ENCODE measurements around the gene RPP40.
"Not testable (repeated sequence)": the region's sequence is repeated elsewhere in the genome, so short reads cannot be mapped to it uniquely, and the experiment has no call there.

RPP40 gene

DNA sequence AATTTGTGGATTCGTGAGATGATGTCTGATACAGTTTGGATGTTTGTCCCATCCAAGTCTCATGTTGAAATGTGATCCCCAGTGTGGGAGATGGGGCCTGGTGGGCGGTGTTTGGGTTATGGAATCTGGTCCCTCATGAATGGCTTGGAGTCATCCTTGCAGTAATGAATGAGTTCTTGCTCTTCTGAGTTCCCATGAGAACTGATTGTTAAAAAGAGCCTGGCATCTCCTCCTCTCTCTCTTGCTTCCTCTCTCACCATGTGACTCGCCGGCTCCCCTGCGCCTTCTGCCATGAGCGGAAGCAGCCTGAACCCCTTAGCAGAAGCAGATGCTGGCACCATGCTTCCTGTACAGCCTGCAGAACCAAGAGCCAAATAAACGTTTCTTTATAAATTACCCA is 30.5 kb upstream of the RPP40 start:
- TF ChIP-seq SP1 (IDR thresholded peaks at IDR 0.05) (no peak), BHLHE40 (IDR thresholded peaks at IDR 0.05; ENCODE audit: borderline replicate concordance) (no peak), CTBP1 (IDR thresholded peaks at IDR 0.05; ENCODE audit: borderline replicate concordance) (no peak), FOXK2 (IDR thresholded peaks at IDR 0.05) (no peak), ZNF384 (IDR thresholded peaks at IDR 0.05) (no peak), FOXM1 (IDR thresholded peaks at IDR 0.05; ENCODE audit: borderline replicate concordance) (no peak), NFRKB (IDR thresholded peaks at IDR 0.05) (no peak)
- TF ChIP-seq, protein P1, sequence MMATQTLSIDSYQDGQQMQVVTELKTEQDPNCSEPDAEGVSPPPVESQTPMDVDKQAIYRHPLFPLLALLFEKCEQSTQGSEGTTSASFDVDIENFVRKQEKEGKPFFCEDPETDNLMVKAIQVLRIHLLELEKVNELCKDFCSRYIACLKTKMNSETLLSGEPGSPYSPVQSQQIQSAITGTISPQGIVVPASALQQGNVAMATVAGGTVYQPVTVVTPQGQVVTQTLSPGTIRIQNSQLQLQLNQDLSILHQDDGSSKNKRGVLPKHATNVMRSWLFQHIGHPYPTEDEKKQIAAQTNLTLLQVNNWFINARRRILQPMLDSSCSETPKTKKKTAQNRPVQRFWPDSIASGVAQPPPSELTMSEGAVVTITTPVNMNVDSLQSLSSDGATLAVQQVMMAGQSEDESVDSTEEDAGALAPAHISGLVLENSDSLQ (IDR thresholded peaks at IDR 0.05): no peak
- ChIA-PET POLR2A (no interaction called here), CTCF (interaction anchor here (0.6 kb wide), 2 partner anchors 77 to 223 kb away, joined by 3 to 5 read pairs; no protein-coding TSS in a partner anchor)
- DNase-seq (ENCODE audit: extremely low spot score): no peak

DNA sequence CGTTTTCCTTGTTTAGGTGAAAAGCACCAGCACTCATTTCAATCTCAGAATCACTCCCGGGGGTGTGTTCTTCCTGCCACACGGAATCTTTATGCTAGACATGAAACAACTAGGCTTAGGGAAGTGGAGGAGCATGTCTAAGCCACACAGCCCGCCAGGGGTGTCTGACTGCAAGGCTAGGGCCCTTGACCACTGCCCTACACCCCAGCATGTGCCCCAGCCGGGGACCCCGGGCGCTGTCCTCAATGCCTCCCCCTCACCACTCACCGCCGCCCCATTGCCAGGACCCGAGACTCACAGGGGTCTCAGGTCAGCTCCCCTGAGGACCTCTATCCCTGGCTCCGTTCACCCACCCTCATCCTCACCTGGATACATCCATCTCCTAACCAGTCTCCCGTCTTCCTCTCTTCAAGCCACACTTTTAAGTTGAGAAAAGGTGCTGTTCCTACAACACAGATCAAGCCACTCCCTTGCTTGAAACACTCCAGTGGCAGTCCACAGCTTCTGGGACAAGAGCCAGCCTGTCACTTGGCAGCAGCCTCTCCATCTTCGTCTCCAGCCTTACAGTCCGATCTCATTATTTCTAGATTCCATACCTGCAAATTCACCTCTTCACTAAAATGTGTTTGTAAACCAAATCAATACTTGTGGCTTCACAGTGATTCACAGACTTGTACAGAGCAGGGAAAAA is 29.5 kb upstream of the RPP40 start:
- CTCF ChIA-PET; DNase-seq (ENCODE audit: extremely low spot score); POLR2A ChIA-PET: not testable (repeated sequence)

DNA sequence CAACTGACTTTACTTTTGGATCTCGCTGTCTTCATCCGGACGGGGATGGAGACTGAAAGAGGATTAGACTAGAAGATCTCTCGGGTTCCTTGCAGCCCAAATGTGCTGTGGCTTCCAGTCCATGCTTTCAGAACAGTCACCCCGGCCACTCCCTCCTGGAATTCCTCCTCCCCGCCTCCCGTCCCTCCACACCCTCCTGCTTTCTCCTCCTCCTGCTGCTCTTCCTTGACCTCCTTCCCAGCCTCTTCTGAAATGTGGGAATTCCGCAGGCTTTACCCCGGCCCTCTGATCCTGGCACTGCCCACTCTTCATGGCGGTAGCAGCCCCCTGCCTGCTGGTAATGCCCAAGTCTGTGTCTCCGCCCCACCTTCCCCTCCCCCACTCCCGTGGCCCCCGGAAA is 28.9 kb upstream of the RPP40 start:
- CTCF ChIA-PET: interaction anchor here (1.5 kb wide), 1 partner anchor 347 kb away, joined by 3 read pairs; no protein-coding TSS in a partner anchor
- DNase-seq (ENCODE audit: extremely low spot score); POLR2A ChIA-PET: not testable (repeated sequence)

DNA sequence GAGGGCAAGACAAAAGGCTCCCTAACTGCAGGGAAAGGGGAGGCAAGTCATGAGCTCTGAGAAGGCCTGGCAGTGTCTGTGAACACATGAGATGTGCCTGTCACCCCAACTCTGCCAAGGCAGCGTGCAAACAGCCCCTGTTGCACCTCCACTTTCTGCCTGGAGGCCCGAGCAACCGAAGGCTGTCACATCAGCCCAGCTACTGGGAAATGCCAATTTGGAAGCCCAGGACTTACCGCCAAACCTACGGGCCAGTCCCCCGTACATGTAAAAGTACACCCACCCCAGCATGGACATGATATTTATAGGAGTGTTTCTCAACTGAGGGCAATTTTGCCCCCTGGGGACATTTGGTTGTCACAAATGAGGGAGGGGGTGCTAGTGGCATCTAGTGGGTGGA is 27.3 kb upstream of the RPP40 start:
- TF ChIP-seq ZNF384 (IDR thresholded peaks at IDR 0.05) (no peak), ELF4 (IDR thresholded peaks at IDR 0.05) (no peak), FOXM1 (IDR thresholded peaks at IDR 0.05; ENCODE audit: borderline replicate concordance) (no peak), CTBP1 (IDR thresholded peaks at IDR 0.05; ENCODE audit: borderline replicate concordance) (no peak), ARNT (IDR thresholded peaks at IDR 0.05) (no peak)
- ChIA-PET POLR2A (interaction anchor here (0.8 kb wide), 1 partner anchor 27 kb away, joined by 3 read pairs; the partner anchor contains the start of gene RPP40), CTCF (interaction anchor here (0.6 to 1.5 kb wide), 6 partner anchors 10 to 977 kb away, joined by 3 to 5 read pairs (median 3); partner anchors contain the start of gene RPP40)
- no peak for DNase-seq (ENCODE audit: extremely low spot score)

DNA sequence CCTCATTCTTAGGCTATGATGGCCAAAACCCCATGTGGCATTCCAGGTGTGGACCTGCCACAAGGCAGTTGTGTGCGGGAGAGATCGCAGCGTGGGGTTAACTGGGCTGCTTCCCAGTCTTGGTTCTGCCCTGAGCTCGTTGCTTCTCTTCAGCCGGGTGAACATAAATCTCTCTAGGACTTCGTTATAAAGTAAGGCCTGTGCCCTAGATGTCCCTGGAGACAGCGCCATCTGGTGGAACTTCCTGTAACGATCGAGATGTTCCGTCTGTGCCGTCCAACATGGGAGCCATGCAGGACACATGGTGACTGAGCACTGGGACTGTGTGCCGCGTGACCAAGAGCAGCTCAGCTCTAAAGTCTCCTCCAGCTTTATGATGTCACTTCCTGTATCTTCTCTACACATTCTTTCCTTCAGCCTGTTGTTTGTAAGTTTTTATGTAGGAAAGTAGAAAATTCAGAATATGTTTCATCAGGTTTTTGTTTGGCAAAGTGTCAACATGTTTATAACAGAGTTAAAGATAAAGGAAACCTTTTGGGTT is 26.8 kb upstream of the RPP40 start:
- DNase-seq (ENCODE audit: extremely low spot score): peak; percentile 87
- ChIA-PET POLR2A (interaction anchor here (0.8 kb wide), 1 partner anchor 27 kb away, joined by 3 read pairs; the partner anchor contains the start of gene RPP40), CTCF (interaction anchor here (0.5 to 1.5 kb wide), 10 partner anchors 9 to 976 kb away, joined by 3 to 5 read pairs (median 4); partner anchors contain the start of gene RPP40)
- TF ChIP-seq FOXM1 (IDR thresholded peaks at IDR 0.05; ENCODE audit: borderline replicate concordance) (no peak), ARNT (IDR thresholded peaks at IDR 0.05) (no peak), CTBP1 (IDR thresholded peaks at IDR 0.05; ENCODE audit: borderline replicate concordance) (no peak), FOXA1 (IDR thresholded peaks at IDR 0.05) (no peak), BHLHE40 (IDR thresholded peaks at IDR 0.05; ENCODE audit: borderline replicate concordance) (no peak), TARDBP (IDR thresholded peaks at IDR 0.05) (no peak), L3MBTL2 (conservative IDR thresholded peaks at IDR 0.05) (peak; percentile 92)
- TF ChIP-seq, protein P1 (IDR thresholded peaks at IDR 0.05): peak; percentile 75

DNA sequence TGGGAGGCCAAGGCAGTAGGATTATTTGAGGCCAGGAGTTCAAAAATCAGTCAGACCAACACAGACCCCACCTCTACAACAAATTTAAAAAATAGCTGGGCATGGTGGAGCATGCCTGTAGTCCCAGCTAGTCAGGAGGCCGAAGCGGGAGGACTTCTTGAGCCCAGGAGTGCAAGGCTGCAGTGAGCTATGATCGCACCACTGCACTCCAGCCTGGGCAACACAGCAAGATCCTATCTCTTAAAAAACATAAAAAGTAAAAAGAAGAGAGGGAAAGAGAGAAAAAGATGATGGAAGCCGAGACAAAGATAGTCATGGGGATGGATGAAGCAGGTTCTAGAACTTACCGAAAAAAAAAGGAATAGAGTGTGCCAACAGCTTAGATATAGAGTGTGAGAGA is 25.8 kb upstream of the RPP40 start:
- ChIA-PET CTCF (interaction anchor here (1.3 kb wide), 1 partner anchor 27 kb away, joined by 5 read pairs; no protein-coding TSS in a partner anchor), POLR2A (no interaction called here)
- TF ChIP-seq BHLHE40 (IDR thresholded peaks at IDR 0.05; ENCODE audit: borderline replicate concordance) (no peak), HDGF (IDR thresholded peaks at IDR 0.05; ENCODE audit: borderline replicate concordance) (no peak), FOXA1 (IDR thresholded peaks at IDR 0.05) (no peak), SP1 (IDR thresholded peaks at IDR 0.05) (no peak), ZNF384 (IDR thresholded peaks at IDR 0.05) (no peak), ELF4 (IDR thresholded peaks at IDR 0.05) (no peak), ARNT (IDR thresholded peaks at IDR 0.05) (no peak), SUZ12 (IDR thresholded peaks at IDR 0.05) (no peak), L3MBTL2 (conservative IDR thresholded peaks at IDR 0.05) (no peak), TARDBP (IDR thresholded peaks at IDR 0.05) (no peak), NFRKB (IDR thresholded peaks at IDR 0.05) (no peak)
- TF ChIP-seq, protein P1 (IDR thresholded peaks at IDR 0.05): no peak
- no peak for DNase-seq (ENCODE audit: extremely low spot score)

DNA sequence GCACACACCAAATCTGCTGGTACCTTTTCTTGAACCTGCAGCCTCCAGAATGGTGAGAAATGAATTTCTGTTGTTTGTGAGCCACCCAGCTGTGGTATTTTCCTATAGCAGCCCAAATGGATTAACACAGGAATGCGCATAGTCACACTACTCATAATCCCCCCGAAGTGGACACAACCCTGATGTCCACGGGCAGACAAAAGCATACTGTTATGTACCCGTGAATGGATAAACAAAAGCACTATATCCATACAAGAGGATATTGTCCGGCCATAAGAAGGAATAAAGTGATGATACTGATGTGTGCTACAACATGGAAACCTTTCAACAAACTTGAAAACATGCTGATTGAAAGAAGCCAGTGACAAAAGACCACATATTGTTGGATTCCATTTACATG is 25.1 kb upstream of the RPP40 start:
- TF ChIP-seq ELF4 (IDR thresholded peaks at IDR 0.05): no peak
- no peak for TF ChIP-seq NFRKB (IDR thresholded peaks at IDR 0.05)
- no peak for TF ChIP-seq HDGF (IDR thresholded peaks at IDR 0.05; ENCODE audit: borderline replicate concordance)
- no peak for TF ChIP-seq TARDBP (IDR thresholded peaks at IDR 0.05)
- no peak for TF ChIP-seq LEF1 (IDR thresholded peaks at IDR 0.05; ENCODE audit: borderline replicate concordance)
- DNase-seq (ENCODE audit: extremely low spot score): no peak
- POLR2A ChIA-PET: no interaction called here
- CTCF ChIA-PET: no interaction called here

All from HEK293T (cell line).